ENCODE results near the gene JAZF1.

JAZF1 gene

DNA sequence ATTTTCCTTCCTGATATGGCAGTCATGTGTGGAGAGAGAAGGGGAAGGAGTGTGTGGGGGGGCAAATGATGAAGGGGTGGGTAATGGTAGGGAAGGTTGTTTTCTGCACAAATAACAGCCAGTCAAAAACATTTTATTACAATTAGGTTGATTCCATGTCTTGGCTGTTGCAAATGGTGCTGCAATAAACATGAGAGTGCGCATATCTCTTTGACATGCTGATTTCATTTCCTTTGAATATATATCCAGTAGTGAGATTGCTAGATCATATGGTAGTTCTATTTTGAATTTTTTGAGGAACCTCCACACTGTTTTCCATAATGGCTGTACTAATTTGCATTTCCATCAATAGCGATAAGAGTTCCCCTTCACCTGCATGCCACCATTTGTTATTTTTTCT, 10.6 kb upstream of the JAZF1 start:
- no peak for DNase-seq

DNA sequence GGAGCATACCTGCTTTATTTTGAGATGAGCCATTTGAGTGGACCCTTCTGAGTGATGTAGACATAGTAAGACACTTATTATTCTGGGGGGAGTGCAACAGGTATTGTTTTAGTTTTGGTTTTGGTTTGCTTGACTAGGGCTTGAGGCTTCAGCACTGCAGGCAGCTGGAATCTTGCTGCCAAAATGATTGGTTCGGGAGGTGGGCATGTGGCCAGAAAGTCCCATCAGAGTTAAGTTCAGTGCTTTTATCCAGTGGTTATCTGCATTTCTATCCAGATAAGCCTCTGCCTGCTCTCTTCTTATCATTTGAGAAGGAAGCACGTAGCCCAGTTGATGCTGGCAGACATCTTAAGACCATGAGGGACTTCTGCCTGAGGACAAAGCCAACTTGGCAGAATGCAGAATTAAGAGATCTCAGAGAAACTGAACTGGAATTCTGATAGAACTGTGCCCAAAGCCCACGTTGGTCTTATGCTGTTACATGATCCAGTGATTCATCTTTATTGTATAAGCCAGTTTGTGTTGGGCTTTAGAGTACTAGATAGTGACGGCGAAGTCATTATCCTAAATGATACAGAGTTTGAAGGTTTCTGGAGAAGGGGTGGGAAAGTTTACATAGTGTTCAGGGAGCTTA, 9.6 kb upstream of the JAZF1 start:
- no peak for DNase-seq

DNA sequence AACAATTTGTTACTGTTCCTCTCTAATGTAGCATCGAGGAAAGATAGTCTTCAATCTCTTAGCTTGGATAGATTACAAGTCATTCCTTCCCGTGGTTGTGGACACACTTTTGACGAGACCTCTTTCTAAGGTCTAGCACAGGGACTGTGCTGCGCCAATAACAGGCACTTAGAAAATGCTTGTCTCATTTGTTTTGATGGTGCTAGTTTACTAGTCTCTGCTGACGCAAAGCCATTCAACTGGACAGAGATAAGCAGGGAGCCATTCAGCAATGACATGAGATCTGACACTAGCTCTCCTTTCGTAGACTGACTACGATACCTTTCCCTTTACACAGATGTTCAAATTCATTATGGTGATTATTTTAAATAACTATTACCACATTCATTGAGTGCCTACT, 6.4 kb upstream of the JAZF1 start:
- DNase-seq, result no peak

DNA sequence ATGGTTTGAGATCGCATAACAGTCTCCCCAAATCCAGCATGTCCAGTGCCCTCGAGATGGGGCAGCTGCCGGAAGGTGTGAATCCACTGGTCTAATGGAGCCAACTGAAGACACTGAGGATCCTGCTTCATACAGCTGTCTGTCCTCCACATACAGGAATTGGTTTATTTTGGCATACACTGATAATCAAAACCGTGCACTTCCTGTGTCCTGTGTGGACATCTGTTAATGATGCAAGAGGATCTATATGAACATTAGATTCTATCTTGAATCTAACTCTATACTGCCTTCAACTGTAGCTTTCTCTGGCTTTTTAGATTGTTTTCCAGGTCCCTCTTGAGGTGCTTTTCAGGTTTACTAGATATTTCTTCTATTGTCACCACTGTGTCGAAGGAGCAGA, 3.0 kb upstream of the JAZF1 start:
- no peak for DNase-seq

DNA sequence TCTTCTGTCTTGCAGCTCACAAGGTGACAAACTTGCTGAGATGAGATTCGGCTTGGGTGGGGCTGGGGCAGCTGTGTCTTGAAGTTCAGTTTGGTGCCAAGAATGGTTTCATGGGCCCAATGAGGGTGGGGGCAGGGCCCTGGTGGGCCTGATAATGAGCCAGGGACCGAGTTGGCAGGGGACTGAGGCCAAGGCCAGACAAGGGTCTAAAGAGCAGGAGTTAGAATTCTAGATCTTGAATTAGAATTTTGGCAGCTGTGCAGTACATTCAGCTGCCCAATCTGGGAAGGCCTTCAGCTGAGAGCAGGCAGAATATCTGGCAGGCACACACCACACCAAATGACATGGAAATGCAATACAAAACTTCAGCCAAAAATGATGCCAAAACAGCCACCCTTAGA, 1.5 kb upstream of the JAZF1 start:
- DNase-seq, result no peak

DNA sequence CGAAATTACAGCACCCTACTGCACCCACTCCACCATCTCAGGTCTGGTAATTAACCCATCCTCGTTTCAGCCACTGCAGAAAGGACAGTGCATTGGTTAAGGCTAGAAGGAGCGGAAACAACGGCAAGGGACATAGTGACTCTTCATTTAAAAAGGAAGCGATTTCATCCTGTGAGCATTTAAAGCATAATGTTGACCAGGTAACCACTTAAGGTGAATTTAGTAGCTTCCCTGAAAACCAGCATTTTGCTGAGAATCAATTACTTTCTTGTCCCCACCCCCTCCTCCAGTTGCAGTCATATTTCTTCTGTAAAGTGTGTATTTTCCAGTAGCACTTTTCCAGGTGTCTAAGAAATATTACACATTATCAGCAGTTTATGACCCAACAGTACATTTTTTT, 821 bp upstream of the JAZF1 start:
- DNase-seq, result no peak

DNA sequence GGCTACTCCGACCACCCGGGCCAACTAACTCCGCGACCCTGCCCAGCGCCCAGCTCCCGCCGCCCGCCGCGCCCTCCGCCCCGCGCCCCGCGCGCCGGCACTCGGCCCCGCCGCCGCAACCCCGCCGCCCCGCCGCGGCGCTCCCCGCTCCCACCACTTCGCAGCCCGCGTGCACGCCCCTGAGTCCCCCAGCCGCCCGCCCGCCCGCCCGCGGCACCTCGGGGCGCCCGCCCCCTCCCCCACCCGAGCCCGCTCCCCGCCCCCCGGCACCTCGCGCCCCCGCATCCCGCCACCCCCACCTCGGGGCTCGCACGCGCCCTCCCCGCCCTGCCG, 598 bp downstream of the JAZF1 start:
- DNase-seq, result no peak

DNA sequence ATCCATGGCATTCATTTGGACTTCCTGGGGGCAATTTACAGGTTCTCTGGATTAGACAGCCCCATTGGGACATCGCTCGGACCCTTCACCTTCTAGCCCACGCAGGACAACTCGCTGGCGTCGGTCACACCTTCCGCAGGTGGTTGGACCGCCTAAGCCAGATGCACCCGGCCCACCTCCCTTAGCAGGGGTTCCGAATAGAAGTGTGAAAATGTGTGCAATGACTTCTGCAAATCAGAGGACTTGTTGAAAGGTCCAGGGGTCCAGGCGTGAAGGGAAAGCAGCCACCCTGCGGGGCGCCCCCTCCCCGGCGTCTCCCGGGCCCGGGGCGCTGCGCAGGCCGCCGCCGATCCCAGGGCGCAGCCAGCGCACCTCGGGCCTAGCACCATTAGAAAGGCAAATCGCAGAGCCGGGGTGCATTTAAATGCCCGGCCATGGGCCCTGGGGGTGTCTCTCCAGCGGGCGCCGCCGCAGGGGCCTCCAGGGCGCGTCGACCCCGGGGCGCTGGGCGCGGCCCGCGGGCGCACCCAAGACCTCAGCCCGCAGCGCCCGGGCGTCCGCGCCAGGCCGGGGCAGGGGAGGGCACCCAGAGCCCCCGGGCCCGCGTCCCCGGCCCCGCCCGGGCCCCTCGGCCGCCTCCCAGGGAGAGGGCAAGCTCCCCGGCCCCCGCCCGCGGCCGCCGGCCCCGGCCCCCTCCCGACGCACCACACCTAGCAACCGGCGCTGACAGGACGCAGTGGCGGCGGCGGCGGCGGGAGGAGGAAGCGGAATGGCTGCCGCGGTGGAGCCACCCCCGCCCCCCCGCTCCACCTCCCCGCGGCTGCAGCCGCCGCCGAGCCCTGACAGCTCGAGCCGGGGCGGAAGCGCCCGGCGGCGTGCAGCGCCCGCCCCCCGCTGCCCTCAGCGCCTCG, 1.2 kb downstream of the JAZF1 start:
- peak; percentile 78 for DNase-seq

DNA sequence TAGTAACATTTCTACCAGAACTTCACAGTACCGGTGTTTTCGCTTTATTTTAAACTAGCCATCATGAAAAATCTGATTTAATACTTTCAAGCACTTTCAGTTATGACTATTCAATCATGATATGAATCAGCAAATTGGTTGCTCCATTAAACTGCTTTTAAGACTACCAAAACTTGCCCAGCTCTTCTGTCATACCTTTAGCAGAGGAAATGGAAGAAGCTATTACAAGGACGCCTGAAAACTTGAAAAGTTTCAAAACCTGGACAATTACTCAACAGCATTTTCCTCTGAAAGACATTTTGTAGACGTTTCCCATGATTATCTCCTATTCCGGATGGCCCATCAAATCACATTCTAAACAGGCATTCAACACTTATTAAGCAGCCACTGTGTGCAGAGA, 2.0 kb downstream of the JAZF1 start:
- DNase-seq, result no peak

DNA sequence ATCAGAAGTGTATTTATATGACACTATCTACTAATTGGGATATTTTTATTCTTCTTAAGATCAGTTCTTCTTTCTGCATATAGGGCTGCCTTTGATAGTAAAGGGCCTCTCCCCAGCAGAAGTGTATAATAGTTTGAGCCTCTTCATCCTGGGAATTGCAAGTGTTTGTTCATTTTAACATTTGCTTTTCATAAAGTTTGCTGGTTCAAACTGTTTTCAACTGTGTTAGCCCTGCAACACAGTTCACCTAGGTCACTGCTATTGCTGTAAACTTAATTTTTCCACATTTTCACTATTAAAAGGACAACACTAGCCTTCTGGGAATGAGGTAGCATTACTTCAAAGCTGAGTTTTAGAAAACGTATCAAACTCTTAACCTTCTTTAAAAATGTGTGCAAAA, 2.8 kb downstream of the JAZF1 start:
- DNase-seq, result no peak

DNA sequence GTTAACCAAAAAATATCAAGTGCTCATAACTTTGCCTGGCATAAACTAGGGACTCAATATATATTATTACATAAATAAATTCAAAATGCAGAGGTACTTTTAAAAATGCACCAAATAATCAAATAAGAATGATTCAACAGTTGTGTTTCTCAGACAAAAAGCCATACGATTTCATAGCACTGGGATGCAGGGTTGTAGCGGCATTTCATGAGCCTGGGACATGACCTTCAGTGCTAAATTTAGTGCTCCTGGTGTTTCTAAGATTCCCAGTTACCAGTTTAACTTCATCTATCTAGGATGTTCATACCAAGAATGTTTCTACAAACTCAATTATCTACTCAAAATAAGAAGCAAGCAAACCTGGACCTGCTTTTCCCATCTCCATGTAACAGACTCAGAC, 4.0 kb downstream of the JAZF1 start:
- no peak for DNase-seq

DNA sequence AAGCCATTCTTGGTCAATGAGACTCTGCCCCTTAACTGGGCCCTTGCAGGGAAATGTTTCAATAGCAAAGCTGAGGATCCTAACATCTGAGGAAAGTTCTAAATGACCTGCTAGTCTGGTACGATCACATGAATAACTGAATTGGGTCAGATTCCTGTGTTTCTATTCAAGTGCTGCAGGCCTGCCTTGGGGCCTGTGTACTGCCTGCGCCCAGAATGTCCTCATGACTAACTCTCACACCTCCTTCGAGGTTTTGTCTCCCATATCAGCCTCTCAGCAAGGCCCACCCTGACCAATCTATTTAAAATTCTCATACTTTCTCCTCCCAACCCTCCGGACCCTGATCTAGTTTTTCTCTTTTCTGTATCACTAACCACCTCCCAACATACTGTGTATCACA, 4.4 kb downstream of the JAZF1 start:
- DNase-seq, result no peak

DNA sequence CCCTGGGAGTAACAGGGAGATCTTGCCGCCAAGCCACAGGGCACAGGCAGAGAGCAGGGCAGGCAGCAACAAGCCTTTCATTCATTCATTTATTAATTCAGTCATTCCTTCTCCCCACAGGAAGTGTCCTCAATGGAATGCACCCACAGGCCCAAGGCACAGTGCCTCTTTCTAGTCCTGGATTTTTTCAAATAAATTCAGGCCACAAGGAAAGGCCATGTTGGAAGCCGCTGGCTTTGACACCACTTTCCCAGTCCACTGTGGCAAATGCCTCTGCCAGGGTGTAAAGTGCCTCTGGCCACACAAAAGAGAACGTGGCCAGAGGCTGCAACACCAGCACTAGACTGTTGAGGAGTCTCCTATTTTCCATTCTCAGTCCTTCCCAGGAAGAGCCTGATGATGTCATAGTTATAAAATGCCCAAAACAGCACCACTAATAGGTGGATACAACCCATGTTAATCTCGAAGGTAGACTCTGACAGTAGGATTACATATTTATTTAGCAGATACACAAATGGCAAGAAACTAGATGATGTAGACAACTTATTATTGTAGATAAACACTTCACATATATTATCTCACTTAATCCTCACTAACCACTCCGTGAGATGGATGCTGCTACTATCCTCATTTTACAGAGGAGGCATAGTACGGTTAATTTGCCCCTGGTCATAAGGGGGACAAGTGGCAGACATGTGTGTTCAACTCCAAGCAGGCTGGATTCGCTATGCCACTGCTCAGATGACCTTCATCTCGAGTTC, 5.5 kb downstream of the JAZF1 start:
- no peak for DNase-seq

DNA sequence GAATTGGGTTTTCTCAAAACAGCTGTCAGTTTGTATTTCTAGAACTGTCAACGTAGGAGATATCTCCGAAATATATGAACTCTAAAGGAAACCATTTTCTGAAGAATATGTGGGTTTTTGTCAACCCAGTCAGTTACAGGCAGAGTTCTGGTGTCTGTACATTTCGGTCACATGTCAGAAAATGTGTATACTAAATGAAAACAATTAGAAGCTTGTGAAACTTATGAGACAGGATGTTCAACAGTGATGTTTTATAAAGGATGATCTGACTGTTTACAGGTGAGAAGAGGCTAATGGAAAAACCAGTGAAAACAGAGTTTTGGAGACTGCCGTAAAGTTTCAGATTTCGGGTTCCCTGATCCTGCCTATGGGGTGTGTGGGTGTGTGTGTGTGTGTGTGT, 6.2 kb downstream of the JAZF1 start:
- no peak for DNase-seq

DNA sequence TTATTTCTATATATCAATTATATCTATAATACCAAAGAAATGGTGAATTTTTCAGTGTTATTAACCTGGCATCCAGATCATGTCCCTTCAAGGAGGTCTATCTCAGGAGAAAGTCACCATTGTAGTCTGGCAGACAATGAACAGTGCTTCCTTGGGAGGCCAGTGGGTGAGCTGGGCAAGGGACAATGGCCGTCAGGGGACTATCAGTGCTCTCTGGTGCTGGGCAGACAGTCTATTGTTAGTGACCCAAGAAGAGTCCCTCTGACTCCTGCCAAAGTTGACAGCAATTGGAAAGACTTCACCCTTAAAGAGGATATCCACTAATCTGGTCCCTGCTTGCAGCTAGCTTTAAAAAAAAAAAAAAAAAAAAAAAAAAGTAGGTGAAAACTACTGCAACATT, 7.1 kb downstream of the JAZF1 start:
- DNase-seq, result no peak

DNA sequence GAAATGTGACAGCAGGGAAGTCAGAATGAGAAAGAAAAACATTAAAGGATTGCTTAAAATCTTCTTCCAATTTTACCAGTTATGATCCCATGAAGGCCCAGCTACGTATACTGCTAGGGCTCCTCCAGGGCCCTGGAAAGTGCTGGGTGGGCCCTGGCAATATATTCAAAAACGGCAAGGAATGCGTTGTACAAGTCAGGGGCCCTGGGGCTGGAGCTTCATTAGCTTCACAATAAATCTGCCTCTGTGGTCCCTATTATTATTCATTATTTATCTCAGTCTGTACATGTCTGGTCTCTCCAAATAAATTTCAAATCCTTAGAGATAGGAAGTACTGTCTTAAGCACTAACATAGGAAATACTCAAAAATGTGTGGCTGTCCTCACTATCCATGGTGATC, 7.6 kb downstream of the JAZF1 start:
- DNase-seq, result no peak

DNA sequence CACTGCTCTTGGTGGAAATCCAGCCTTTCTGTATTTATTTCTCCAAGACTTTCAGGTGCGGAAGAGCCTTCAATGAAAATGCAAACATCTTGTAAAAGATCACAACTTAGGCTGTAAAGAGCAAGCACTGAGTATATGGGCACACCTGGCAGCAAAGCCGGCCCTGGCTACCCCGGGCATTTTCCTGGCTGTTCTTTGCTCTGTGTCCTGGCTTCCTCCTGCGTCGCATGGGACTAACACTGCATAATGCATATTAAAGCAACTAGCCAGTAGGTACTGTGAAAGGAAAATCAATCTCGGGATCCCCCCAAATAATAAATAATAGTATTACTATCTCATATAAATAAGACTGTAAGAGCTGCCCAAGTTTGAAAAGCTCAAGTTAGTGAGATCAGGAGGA, 9.9 kb downstream of the JAZF1 start:
- no peak for DNase-seq

DNA sequence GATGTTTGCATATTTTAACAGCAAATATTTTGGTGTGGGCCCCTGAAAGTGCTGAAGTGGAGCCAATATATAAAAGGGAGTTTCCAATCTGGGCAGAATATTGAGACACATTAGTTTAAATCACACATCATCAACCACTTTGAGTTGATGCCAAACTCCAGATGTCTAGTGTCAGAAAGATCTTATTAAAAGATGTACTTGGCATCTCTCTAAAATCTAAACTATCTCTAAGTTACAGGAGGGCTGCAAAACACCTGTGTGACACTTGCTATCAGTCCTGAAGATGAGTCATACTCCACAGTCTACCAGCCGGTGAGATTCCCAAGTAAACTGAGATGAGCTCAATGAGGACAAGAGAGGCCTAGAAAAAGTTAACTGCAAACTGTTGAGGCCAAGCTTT, 11.4 kb downstream of the JAZF1 start:
- no peak for DNase-seq

DNA sequence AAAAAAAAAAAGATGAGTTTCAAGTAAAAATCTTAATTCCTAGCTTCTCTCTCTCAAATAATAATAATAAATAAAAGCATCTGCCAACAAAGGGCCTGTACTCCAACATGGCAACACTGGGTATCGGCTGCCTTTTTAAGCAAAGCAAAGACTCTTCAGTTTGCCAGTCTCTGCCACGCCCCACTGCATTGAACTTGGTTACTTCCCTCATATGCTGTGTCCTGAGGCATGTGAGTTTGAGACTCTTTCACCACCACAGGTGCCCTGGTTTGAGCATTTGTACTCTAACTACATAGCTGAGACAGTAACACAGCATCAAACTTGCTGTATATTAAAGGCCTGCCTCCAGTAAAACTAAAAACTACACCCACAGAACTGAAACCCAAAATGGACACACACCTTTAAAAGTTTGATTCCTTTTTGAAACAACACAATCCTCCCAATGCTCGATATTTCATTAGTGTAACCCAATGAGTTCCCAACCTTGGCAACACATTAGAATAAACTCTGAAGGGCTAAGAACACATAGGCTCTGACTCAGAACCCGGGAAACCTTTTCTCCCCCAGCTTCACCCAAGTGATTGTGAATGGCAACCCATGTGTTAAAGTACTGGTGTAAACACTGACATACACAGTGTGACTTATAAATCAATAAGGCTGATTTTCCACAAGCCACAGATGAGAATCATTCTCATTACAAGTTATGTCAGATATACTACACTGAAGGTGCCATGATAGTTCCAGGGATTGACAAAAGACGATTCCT, 12.0 kb downstream of the JAZF1 start:
- no peak for DNase-seq

DNA sequence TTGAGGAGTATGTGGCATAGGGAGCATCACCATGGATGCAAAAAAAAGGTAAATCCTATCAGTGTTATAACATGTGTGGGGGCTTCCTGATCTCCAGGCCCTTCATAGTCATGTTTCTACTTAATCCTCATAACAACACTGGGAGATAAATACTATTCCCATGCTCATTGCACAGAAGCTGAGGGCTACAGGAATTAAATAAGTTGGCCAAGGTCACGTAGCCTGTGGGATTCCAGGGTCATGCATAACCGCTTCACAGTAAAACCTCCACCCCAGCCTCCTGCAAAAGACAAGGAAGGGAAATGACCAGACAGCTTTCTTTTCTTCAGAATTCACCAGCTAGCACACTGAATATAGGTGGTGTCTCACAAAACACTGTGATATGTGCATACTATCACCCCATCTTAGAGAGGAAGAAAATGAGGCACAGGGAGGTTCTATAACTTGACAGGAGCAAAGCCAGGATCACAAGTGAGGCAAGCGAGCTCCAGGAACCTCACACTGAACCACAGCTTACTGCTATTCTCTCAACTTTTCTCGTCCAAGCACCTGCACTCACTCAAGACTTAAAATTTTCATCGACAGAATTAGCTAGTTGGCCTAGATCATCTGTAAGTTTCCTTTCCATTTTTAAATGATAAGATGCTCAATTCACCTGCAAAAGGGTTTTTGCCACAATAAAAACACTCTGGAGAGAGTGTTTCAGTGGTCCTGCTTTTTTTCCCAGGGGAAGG, 13.4 kb downstream of the JAZF1 start:
- DNase-seq, result no peak

DNA sequence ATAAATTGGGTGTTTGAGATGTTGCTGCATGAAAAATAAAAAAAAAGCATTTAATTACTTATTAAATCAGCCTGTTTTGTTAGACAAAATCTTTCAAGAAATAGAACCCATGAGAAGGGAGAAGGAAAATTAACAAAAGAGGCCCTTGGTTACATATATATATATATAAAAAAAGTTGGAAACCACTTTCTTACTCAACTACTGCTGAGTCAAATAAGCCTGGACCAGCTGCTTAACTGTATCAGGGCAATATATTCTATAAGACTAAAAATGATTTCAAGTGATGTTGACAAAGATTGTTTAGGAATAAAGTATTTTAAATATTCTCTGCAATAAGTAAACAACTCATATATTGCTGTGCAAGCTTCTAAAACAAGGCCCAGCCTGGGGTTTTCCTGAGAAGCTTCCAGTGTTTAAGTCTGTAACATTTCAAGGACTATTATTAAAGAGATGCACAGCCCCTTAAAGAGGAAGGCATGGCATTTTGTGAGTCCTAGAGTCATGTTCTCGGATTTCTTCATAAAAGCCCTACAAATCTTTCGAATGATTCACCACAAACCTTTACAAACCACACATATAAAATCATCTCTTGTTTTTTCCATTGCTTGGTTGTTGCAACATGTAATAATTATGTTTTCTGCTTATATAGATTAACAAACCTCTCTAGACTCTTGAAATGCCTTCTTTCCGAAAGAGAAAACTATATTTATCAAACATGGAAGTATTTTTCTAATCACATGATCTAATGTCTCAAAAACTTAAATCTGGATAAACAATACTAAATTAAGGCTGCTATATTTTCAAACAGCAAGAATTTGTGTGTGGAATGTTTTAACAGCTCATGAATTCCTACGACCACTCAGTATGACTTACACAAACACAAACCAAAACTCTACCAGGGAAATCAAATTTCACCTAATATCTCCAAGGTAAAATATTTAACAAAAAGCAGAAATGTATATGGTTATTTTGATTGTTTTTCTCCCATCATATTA, 14.3 kb downstream of the JAZF1 start:
- DNase-seq, result no peak
